SU-DHL-6 (cell line): ENCODE results near the gene USP7.

ENCODE experiments used
- CTCF ChIP-seq: fragments of 200-600 bp; sonication (generic); IDR thresholded peaks from one replicate; pipeline ENCODE4 v1.5.1; 2017; ENCODE audit warnings: antibody characterized with exemption, mild to moderate bottlenecking, low read length, moderate library complexity; ENCODE audit not compliant: insufficient read depth, poor library complexity, severe bottlenecking
- EZH2phosphoT487 ChIP-seq: fragments of 200-600 bp; sonication (generic), shearing (Covaris generic); conservative IDR thresholded peaks from 2 replicates; pipeline ENCODE4 v1.6.1; 2018; ENCODE audit warnings: mild to moderate bottlenecking, antibody characterized with exemption, low read length, moderate library complexity, mixed read lengths

GRCh38 chr16:8874388-8874787, 89.3 kb downstream of the USP7 start:
- no peak for TF ChIP-seq CTCF
- no peak for TF ChIP-seq EZH2phosphoT487
